Activated naive CD4-positive, alpha-beta T cell (primary cell): ENCODE results near the gene ACAP2.

ENCODE experiments used
- DNase-seq, 4 experiments: peaks; one replicate each; lab custom pipeline; 2025; lab: John Stamatoyannopoulos, UW

Gene ACAP2

GRCh38 chr3:195286115-195286872 lies 156.5 kb downstream of the ACAP2 start:
- DNase-seq: no peak

GRCh38 chr3:195285372-195285771 lies 157.4 kb downstream of the ACAP2 start:
- no peak for DNase-seq

DNA sequence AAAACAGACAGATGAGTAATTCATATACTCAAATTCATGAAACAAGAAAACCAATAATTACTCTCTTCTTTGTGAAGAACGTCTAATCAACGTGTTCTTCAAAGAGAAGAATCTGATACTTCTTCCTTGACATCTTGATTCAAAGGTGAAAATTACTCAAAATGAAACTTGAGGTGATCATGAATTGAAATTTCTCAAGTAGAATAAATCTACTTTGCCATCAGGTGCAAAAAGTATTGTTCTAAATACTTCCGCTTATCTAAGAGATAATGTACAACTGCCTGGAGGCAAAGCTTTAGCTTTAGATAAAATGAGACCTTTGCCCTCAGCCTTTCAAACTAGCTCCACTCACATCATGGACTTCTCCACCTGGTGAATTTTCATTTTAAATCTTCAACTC lies 158.0 kb downstream of the ACAP2 start:
- DNase-seq: no peak

- no peak for DNase-seq
These were observed 159.9 kb downstream of the ACAP2 start for GRCh38 chr3:195282961-195283360.

DNA sequence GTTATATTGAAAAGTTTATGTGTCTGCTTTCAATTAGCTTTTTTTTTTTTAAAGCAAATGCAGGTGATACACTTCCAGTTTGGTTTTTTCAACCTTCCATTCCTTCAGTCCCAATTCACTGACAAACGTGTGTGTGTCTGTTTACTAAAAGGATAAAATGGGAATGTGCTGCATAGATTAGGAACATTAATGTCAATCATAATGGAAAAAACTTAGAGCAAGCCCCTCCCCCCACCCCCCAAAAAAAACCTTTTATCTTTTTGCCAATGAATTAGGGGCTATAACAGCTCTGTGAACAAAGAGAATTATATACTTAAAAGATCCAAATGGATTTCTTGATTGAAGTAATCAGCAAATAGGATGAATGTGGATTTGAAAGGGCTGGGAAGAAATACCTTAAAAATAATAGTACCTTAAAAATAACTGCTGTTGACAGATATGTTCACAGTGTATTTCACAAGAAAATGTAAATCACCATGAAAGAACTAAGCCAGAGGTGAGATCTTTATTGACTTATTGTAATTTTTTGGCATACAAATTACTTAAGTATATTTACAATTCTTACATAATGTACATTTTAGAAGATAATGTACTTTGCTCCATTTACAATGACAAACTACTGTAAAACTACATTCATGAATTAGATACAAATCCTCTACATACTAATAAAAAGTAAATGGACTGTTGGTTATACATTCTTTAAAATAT lies 168.4 kb downstream of the ACAP2 start:
- no peak for DNase-seq

- DNase-seq: peak; percentile 66 to 86 (median 77)
These were observed 171.2 kb downstream of the ACAP2 start for GRCh38 chr3:195271410-195272243.

- DNase-seq: peak; percentile 64 to 91 (median 76)
These were observed 171.9 kb downstream of the ACAP2 start, which contains the start of gene XXYLT1 for GRCh38 chr3:195270817-195271409. Gene XXYLT1 (minus strand): TSS chr3:195271159. CDS start chr3:195271058, 101 bp downstream.

GRCh38 chr3:195270079-195270816 lies 172.6 kb downstream of the ACAP2 start:
- peak in 1 of 4 experiments; percentile 26 for DNase-seq

DNA sequence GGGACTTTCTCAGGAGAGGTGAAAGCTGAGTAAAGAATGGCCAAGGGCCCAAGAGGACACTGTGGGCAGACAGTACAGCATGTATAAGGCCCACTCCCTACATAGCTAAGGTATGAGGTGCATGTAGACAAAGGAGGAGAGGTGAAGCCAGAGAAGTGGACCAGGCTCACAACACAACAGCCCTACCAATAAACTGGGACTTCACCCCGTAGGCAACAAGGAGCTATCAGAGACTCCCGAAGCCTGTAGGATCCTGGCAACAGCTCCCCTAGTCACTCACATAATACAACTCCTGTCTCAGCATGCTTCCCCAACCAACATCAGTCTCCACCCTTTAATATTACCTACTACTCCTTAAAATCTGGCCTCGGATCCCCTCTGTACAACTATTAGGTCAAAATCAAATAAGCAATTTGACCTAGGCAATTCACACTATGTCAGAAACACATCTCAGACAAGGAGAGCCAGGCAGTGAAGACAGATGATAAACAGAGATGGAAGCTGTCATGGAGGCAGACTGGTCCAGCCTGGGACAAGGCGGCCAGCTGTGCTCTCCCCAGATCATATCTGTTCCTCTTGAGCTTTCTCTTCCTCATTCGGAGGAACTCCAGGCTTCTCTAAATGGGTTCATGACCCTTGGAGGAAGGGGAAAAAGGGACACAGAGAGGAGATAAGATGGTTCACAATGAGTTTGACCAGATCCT lies 173.3 kb downstream of the ACAP2 start:
- no peak for DNase-seq

DNA sequence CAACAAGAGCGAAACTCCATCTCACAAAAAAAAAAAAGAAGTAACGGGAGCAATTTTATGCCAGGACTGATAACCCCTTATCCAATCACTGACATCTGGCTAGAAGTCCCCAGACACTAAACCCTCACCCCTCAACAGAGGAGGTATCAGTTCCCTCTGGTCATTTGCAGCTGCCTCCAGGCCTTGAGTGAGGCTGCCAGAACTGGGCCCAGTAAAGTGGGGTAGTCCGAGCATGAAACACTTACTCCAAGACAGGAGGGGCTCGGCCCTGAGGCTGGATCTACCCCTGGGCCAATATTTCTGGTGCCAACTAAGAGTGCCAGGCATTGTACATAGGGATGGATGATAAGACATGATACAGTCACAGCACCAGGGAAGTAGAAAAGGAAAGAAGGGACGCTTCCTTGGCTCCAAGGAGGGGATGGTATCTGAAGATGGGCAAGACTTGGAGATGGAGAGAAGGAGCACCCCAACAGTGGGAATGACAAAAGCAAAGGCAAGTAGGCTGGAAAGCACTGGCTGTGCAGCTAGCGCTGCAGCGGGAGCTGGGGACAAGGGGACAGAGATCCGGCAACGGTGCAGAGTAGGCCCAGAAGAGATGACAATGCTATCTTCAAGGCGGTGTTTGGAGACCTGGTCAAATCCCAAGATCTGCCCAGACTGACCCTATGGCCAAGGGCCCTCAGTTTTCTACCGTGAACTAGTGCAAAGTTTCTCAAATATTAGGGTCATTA lies 174.1 kb downstream of the ACAP2 start:
- no peak for DNase-seq

GRCh38 chr3:195267096-195267495 lies 175.7 kb downstream of the ACAP2 start:
- DNase-seq: no peak

- DNase-seq: no peak
These were observed 176.4 kb downstream of the ACAP2 start for GRCh38 chr3:195266428-195266827.

DNA sequence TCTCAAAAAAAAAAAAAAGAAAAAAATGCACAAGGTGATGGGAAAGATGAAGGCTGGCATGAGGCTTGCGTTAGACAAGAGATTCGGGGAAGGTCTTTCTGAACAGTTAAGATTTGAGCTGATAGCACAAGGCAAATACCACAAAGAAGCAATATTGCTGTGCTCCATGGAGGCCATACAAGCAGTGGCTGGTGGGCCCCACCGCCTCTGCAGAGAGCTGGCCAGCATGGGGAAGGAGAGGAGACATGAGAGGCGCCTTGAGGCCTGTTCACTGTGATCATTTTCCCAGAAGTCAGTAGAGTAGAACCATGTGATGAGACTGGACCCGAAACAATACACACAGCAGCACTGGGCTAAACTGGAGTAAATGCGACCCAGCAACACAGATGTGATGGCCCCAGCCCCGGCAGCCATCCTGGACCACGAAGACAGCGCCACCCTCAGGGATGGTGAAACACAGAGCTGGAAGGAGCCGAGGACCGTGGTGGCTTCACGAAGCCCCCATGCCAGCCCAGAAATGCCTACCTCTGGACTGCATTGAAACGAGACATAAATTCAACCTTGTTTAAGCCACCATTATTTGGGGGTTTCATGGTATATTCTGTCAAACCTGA lies 177.3 kb downstream of the ACAP2 start:
- no peak for DNase-seq

GRCh38 chr3:195263925-195264600 lies 178.8 kb downstream of the ACAP2 start:
- no peak for DNase-seq

DNA sequence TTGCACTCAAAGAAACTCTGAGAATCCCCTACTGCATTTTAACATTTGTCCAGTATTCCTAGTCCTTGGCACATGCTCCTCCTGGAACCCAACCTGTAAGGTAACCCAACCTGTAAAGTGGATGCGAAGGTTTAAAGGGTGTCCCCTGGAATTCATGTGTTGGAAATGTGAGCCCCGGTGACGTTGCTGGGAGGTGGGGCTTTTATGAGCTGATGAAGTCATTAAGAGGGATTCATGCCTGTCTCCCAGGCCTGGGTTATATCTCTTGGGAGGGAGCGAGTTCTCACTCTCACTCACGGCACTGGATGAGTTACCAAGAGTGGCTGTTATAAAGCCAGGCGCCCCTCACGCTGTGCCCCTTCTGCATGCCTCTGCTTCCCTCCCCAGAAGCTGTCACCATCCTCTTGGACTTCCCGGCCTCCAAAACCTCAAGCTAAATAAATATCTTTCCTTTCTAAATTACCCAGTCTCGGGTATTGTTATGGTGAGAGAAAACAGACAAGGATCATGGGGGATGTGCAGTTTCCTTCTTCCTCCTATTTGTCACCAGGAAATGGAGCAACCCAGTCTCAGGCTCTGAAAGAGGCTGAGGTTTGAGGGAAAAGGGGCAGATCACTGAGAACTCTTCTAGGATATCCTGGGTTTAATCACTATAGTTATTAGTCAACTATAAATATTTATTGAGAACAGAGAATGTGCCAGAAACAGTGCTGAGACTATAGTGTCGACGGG lies 179.5 kb downstream of the ACAP2 start:
- DNase-seq: no peak

DNA sequence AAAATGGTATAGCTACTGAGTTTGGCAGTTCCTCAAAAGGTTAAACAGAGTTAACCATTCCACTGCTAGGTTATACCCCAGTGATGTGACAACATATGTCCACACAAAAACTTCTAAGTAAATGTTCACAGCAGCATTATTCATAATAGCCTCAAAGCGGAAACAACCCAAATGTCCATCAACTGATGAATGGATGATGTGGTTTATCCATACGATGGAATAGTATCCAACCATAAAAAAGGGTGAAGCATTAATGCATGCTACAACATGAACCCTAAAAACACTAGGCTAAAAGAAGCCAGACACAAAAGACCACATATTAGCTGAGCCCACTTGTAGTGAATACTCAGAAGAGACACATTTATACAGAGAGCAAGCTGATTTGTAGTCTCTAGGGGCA lies 180.9 kb downstream of the ACAP2 start:
- no peak for DNase-seq

GRCh38 chr3:195260280-195260905 lies 182.4 kb downstream of the ACAP2 start:
- DNase-seq: peak in 1 of 4 experiments; percentile 37
